Adrenal gland (tissue), 12 donors: Measurements from ENCODE around the gene TAF3. TPM values are rescaled to one million over a fixed set of nuclear protein-coding genes. Genes with fewer than 3 reads are reported as not detected.
A peak's percentile ranks its signal among the peaks of the same experiment; 100 is the strongest.

Source experiments
- DNase-seq, 7 donors: peaks; one replicate each; pipeline ENCODE4 v3.0.0-alpha.2; 2019 to 2020
- H3K27ac ChIP-seq, 5 donors: fragments of 200-600 bp; sonication (generic) in 4 of 5; 1 replicate in 3 of 5; 2 replicates in 2 of 5; pipeline versions ENCODE4 v1.5.1 to v1.8.0; 2016 to 2020; ENCODE audit warnings: mild to moderate bottlenecking in 1 of 5
- H3K27me3 ChIP-seq: fragments of 200-600 bp; 2 replicates; pipeline ENCODE4 v1.8.0; 2021
- H3K36me3 ChIP-seq, 2 donors: fragments of 200-600 bp; replicated peaks in 1 of 2; 1 replicate in 1 of 2; 2 replicates in 1 of 2; pipeline versions ENCODE4 v1.5.1 to v1.8.0; 2018 to 2022
- H3K4me1 ChIP-seq, 2 donors: fragments of 200-600 bp; replicated peaks in 1 of 2; 1 replicate in 1 of 2; 2 replicates in 1 of 2; pipeline versions ENCODE4 v1.5.1 to v1.8.0; 2018 to 2021
- H3K4me3 ChIP-seq, 4 donors: fragments of 200-600 bp; sonication (generic) in 3 of 4; one replicate each; pipeline ENCODE4 v1.5.1; 2016 to 2018
- H3K9me3 ChIP-seq, 3 donors: fragments of 200-600 bp; sonication (generic) in 1 of 3; replicated peaks in 1 of 3; 1 replicate in 2 of 3; 2 replicates in 1 of 3; pipeline versions ENCODE4 v1.5.1 to v1.8.0; 2016 to 2021
- POLR2A ChIP-seq, 2 donors: fragments of 450-650 bp; IDR thresholded peaks; one replicate each; pipeline ENCODE4 v1.6.1; 2017; ENCODE audit warnings: antibody characterized with exemption in 2 of 2, mild to moderate bottlenecking in 2 of 2, moderate library complexity in 1 of 2
- WGBS, 4 donors: extraction: QIAGEN DNeasy Blood & Tissue Kit in 2 of 4; methylation state at CpG; one replicate each; pipeline versions ENCODE4 v1.1.5 to v1.1.7; 2013 to 2017; 5-methylcytosine and 5-hydroxymethylcytosine counted together
- intact Hi-C, 2 donors: fragments of 100-400 bp; cut with DNase I; formaldehyde crosslinking; loops; one replicate each; pipeline versions ENCODE4 v1.14.1 to v1.15.0; 2022 to 2023
- polyA plus RNA-seq, 3 donors: library from polyadenylated mRNA; stranded (reverse); fragments of 200-250 nt in 2 of 3; fragments of 350-450 nt in 1 of 3; fragmentation: Illumina TruSeq in 1 of 3; extraction: RNeasy Lipid Tissue Mini Kit (QIAGEN cat#74804) in 1 of 3; gene quantifications; one replicate each; pipeline ENCODE4 v1.2.3, GENCODE V29; 2013 to 2014
- total RNA-seq, 9 donors: library from RNA; depleted of rRNA in 4 of 9; stranded (reverse); fragments of >200 nt in 4 of 9; fragments of 120-200 nt in 1 of 9; fragmentation: NEBNext Ultra II Directional in 1 of 9; extraction: Animal tissue kit (Norgen Biotek cat#: 25700) in 1 of 9; gene quantifications; one replicate each; pipeline versions ENCODE4 v1.1.0 to v1.2.4, GENCODE V29; 2013 to 2023
- TF ChIP-seq, protein P1 (sequence below), 6 experiments: fragments of 450-650 bp in 4 of 6; fragments of 200-600 bp in 2 of 6; sonication (generic) in 1 of 6; IDR thresholded peaks; 1 replicate in 5 of 6; 2 replicates in 1 of 6; pipeline versions ENCODE4 v1.5.1 to v1.8.0; 2016 to 2021; ENCODE audit warnings: antibody characterized with exemption in 6 of 6, mild to moderate bottlenecking in 2 of 6, moderate library complexity in 1 of 6
- donor health status: healthy with polysubstance abuse.
- donor health status: Bipolar disorder and iron deficiency.
- donor health status: DM: yes; HTN: yes; CAD: no.
- donor health status: DM: no; HTN: no; CAD: no.
- donor health status: DM: no; HTN: no; CAD: no.
- donor health status: DM: yes; HTN: yes; CAD: no.

The TAF3 gene
- total and polyA plus RNA-seq, 12 donors, result 3.5 to 16.6 (median 7.6) TPM

DNA sequence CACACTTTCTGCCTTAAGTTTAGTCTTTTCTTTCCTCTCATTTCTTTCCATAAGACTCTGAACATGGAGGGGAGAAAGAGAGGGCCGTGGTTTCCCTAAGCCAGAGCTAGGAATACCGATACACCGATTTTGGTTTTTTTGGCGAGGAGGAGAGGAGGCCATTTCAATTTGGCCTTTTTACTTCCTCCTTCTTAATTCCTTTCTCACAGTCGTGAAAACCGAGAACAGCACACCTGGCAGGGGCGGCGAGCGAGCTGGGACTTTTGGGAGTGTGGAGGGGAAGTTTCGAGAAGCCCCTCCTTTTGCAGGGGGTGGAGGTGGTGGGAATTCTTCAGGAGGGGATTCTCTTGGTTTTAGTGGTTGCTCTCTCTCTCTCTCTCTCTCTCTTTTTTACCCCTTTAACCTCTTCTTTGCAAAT, 242.4 kb downstream of the TAF3 start:
- Histone ChIP-seq H3K4me1 (peaks cover 5 to 20% of the 10 kb centered on the region in 2 donors), H3K36me3 (no peaks in the 10 kb centered on the region), H3K27me3 (no peaks in the 10 kb centered on the region), H3K27ac (no peak overlapping the region), H3K9me3 (no peaks in the 10 kb centered on the region), H3K4me3 (peak overlapping the region in 1 of 4 donors; percentile 23)
- no peak for TF ChIP-seq POLR2A (IDR thresholded peaks at IDR 0.05)
- TF ChIP-seq, protein P1, sequence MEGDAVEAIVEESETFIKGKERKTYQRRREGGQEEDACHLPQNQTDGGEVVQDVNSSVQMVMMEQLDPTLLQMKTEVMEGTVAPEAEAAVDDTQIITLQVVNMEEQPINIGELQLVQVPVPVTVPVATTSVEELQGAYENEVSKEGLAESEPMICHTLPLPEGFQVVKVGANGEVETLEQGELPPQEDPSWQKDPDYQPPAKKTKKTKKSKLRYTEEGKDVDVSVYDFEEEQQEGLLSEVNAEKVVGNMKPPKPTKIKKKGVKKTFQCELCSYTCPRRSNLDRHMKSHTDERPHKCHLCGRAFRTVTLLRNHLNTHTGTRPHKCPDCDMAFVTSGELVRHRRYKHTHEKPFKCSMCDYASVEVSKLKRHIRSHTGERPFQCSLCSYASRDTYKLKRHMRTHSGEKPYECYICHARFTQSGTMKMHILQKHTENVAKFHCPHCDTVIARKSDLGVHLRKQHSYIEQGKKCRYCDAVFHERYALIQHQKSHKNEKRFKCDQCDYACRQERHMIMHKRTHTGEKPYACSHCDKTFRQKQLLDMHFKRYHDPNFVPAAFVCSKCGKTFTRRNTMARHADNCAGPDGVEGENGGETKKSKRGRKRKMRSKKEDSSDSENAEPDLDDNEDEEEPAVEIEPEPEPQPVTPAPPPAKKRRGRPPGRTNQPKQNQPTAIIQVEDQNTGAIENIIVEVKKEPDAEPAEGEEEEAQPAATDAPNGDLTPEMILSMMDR (IDR thresholded peaks at IDR 0.05), result no peak
- WGBS, 4 donors, result 63 to 69% (median 68%) methylated on average over 10 of the region's 10 CpGs
- no peak for DNase-seq
- intact Hi-C loops, result no loop called here

DNA sequence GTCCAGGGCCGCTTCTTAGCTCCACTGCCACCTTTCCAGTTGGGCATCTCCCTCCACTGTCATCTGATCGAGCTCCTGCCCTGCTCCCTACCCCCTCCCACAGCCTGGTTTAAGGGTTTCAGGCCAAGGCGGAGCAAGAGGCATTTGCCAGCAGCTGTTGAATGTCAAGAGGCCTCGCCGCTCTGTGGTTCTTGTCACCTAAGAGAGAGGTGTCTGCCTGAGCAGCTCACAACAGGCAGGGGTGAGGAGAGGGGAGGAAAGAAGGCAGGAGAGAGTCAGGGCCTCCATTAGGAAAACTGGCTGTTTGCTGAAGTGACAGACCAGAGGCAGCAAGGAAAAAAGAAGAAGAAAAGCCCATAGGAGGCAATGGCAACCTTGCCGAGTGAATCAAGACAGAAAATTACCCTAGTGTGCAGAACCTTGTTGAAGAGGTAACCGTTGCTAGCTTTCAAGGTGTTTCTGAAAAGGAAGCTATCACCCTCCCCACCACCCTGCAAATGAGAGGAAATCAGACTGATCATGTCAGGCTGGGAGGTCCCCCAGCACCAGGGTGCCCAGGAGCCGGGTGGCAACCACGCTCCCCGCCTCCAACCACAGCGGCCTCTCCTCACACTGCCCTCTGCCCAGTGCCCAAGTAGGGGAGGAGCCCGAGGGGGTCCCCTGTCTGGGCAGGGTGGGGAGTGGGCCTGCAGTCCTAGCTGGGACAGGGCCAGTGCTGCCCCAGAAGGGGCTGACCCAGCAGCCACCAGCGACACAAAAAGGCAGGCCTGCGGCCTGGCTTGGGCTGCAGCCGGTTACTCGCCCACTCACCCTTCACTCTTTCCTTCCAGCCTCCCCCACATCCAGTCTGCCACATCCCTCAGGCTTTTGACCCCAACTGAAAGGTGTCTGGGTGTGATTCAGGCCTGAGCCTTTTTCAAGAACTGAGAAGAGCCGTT, 243.2 kb downstream of the TAF3 start:
- Histone ChIP-seq H3K4me3 (no peak overlapping the region), H3K27ac (peak overlapping the region in 1 of 5 donors; percentile 26), H3K4me1 (peaks cover 5 to 25% of the 10 kb centered on the region in 2 donors), H3K9me3 (no peaks in the 10 kb centered on the region), H3K36me3 (no peaks in the 10 kb centered on the region), H3K27me3 (no peaks in the 10 kb centered on the region)
- WGBS, 4 donors, result 74 to 87% (median 77%) methylated on average over 14 to 17 of the region's 17 CpGs
- intact Hi-C loops, result no loop called here
- DNase-seq, result peak in 1 of 7 donors; percentile 75
- TF ChIP-seq, protein P1 (IDR thresholded peaks at IDR 0.05), result no peak
- TF ChIP-seq POLR2A (IDR thresholded peaks at IDR 0.05), result no peak

DNA sequence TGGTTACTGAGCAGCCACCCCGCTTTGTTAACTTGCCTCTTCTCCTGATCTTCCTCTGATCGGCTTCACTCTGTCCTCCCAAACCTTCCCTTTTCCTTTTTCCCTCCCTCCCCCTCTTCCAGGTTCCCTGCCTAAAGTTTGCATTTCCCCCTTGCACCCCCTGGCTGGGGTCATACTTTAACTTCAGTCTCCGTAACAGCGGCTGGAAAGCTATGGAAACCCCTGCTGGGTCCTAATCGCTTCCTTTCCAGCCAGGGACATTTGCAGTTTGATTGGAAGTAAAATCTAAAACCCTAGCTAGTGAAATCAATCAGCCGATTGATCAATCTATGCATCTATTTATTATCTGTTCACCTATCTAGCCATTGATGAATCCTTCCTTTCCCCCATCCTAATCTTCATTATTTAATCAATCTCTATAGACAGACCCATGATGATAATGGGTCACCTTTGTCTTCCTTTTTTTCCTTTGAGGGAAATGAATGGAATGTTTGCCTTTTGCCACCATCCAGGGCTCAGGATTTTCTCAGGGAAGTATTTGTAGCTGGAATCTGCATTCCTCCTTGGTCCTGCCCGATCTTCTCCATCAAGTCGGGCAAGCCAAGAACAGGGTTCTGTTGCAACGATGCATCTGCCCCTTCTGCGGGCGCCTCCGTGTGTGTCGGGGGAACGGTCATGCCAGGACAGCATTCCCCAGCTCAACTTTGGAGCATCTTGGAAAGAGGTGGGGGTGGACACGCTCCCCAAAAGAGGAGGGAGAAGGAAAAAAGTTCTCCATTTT, 245.0 kb downstream of the TAF3 start:
- peaks cover 0 to 6% of the 10 kb centered on the region in 2 donors for H3K36me3 ChIP-seq
- DNase-seq, result no peak
- intact Hi-C loops, result no loop called here
- no peaks in the 10 kb centered on the region for H3K9me3 ChIP-seq
- WGBS, 4 donors, result 70 to 86% (median 81%) methylated on average over 15 of the region's 15 CpGs
- H3K4me1 ChIP-seq, result peaks cover 0 to 14% of the 10 kb centered on the region in 2 donors
- H3K27me3 ChIP-seq, result no peaks in the 10 kb centered on the region
- TF ChIP-seq, protein P1 (IDR thresholded peaks at IDR 0.05), result no peak
- no peak for TF ChIP-seq POLR2A (IDR thresholded peaks at IDR 0.05)
- H3K4me3 ChIP-seq, result no peak overlapping the region
- H3K27ac ChIP-seq, result no peak overlapping the region

DNA sequence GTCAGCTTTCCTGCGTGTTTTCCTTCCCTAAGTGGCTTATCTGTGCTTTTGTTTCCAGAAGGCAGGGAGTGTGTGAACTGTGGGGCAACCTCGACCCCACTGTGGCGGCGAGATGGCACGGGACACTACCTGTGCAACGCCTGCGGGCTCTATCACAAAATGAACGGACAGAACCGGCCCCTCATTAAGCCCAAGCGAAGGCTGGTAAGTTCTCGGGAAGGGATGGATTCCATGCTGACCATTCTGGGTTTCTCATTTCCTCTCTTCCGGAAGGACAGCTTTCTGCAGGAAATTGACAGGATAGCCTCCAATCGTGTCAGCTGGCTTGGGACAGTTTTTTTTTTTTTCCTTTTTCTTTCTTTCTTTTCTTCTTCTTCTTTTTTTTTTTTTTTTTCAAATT, 245.6 kb downstream of the TAF3 start:
- H3K36me3 ChIP-seq, result peaks cover 0 to 6% of the 10 kb centered on the region in 2 donors
- H3K27me3 ChIP-seq, result no peaks in the 10 kb centered on the region
- TF ChIP-seq, protein P1 (IDR thresholded peaks at IDR 0.05), result no peak
- no peak for TF ChIP-seq POLR2A (IDR thresholded peaks at IDR 0.05)
- H3K4me3 ChIP-seq, result no peak overlapping the region
- 80 to 87% (median 85%) methylated on average over 13 of the region's 13 CpGs for WGBS, 4 donors
- H3K4me1 ChIP-seq, result peaks cover 0 to 14% of the 10 kb centered on the region in 2 donors
- no peak for DNase-seq
- H3K27ac ChIP-seq, result no peak overlapping the region
- intact Hi-C loops, result no loop called here
- H3K9me3 ChIP-seq, result no peaks in the 10 kb centered on the region
